ENCODE data around the gene PTPMT1.

Gene PTPMT1

GRCh38 chr11:47578524-47579494, 13.4 kb downstream of the PTPMT1 start, which contains the start of the genes KBTBD4 and NDUFS3:
KBTBD4 (minus strand) TSS chr11:47578970; CDS start chr11:47578951, 19 bp downstream.
NDUFS3 (plus strand) TSS chr11:47579074; CDS start chr11:47579092, 18 bp downstream.
- DNase-seq (ENCODE audit: low spot score) = peak; percentile 82

- DNase-seq (ENCODE audit: low spot score) = no peak
Measured at GRCh38 chr11:47583844-47584243, 18.4 kb downstream of the PTPMT1 start.

- no peak for DNase-seq (ENCODE audit: low spot score)
Measured at GRCh38 chr11:47586098-47586855, 20.9 kb downstream of the PTPMT1 start, which contains the start of gene FAM180B. FAM180B (plus strand) TSS chr11:47586678; CDS start chr11:47586769, 91 bp downstream.

GRCh38 chr11:47587039-47587716, 21.8 kb downstream of the PTPMT1 start:
- no peak for DNase-seq (ENCODE audit: low spot score)

GRCh38 chr11:47587723-47588326, 22.4 kb downstream of the PTPMT1 start:
- no peak for DNase-seq (ENCODE audit: low spot score)

GRCh38 chr11:47589118-47589517, 23.7 kb downstream of the PTPMT1 start:
- DNase-seq (ENCODE audit: low spot score) = no peak

GRCh38 chr11:47589584-47589976, 24.2 kb downstream of the PTPMT1 start:
- DNase-seq (ENCODE audit: low spot score) = no peak

GRCh38 chr11:47589977-47590861, 24.8 kb downstream of the PTPMT1 start:
- DNase-seq (ENCODE audit: low spot score) = no peak

- peak; percentile 63 for DNase-seq (ENCODE audit: low spot score)
Measured at GRCh38 chr11:47591764-47592163, 26.4 kb downstream of the PTPMT1 start.

- no peak for DNase-seq (ENCODE audit: low spot score)
Measured at GRCh38 chr11:47592251-47592650, 26.9 kb downstream of the PTPMT1 start.

GRCh38 chr11:47592970-47593369, 27.6 kb downstream of the PTPMT1 start:
- no peak for DNase-seq (ENCODE audit: low spot score)

GRCh38 chr11:47593492-47593933, 28.1 kb downstream of the PTPMT1 start:
- no peak for DNase-seq (ENCODE audit: low spot score)

GRCh38 chr11:47593934-47594855, 28.8 kb downstream of the PTPMT1 start, which contains the start of gene C1QTNF4:
C1QTNF4 (minus strand) TSS chr11:47594411; CDS start chr11:47590810, 3,601 bp downstream.
- DNase-seq (ENCODE audit: low spot score) = no peak

- no peak for DNase-seq (ENCODE audit: low spot score)
Measured at GRCh38 chr11:47595029-47595428, 29.6 kb downstream of the PTPMT1 start.

GRCh38 chr11:47595967-47596366, 30.6 kb downstream of the PTPMT1 start:
- no peak for DNase-seq (ENCODE audit: low spot score)

GRCh38 chr11:47599902-47600301, 34.5 kb downstream of the PTPMT1 start:
- DNase-seq (ENCODE audit: low spot score) = no peak

GRCh38 chr11:47603295-47603694, 37.9 kb downstream of the PTPMT1 start:
- DNase-seq (ENCODE audit: low spot score) = no peak

- DNase-seq (ENCODE audit: low spot score) = no peak
Measured at GRCh38 chr11:47605921-47606320, 40.5 kb downstream of the PTPMT1 start.

- no peak for DNase-seq (ENCODE audit: low spot score)
Measured at GRCh38 chr11:47606731-47607130, 41.3 kb downstream of the PTPMT1 start.
